Testis (tissue), 2 donors: ENCODE measurements around the gene CLN6.

Source experiments
- CTCF ChIP-seq, 3 experiments: fragments of 450-650 bp in 2 of 3; fragments of 200-600 bp in 1 of 3; sonication (generic) in 1 of 3; IDR thresholded peaks; one replicate each; pipeline ENCODE4 v1.5.1; 2016 to 2019; ENCODE audit warnings: antibody characterized with exemption in 3 of 3, mild to moderate bottlenecking in 2 of 3, moderate library complexity in 1 of 3
- POLR2A ChIP-seq: fragments of 450-650 bp; IDR thresholded peaks from one replicate; pipeline ENCODE4 v1.6.1; 2017; ENCODE audit warnings: antibody characterized with exemption, mild to moderate bottlenecking, moderate library complexity

- TF ChIP-seq CTCF (IDR thresholded peaks at IDR 0.05) = no peak
- no peak for TF ChIP-seq POLR2A
Observed at GRCh38 chr15:68261241-68261640, 31.7 kb upstream of the CLN6 start.
